DMS114 treated with DMSO at 0.1 percent for 48 hours (cell line): ENCODE data around the gene MYL12A.
"Not testable (repeated sequence)": the region's sequence is repeated elsewhere in the genome, so short reads cannot be mapped to it uniquely, and the experiment has no call there.

Experiments
- DNase-seq: peaks from one replicate; lab custom pipeline; 2025; ENCODE audit not compliant: unreplicated experiment; lab: John Stamatoyannopoulos, UW

The MYL12A gene

GRCh38 chr18:3254725-3255124 lies 7.1 kb downstream of the MYL12A start:
- DNase-seq = no peak

DNA sequence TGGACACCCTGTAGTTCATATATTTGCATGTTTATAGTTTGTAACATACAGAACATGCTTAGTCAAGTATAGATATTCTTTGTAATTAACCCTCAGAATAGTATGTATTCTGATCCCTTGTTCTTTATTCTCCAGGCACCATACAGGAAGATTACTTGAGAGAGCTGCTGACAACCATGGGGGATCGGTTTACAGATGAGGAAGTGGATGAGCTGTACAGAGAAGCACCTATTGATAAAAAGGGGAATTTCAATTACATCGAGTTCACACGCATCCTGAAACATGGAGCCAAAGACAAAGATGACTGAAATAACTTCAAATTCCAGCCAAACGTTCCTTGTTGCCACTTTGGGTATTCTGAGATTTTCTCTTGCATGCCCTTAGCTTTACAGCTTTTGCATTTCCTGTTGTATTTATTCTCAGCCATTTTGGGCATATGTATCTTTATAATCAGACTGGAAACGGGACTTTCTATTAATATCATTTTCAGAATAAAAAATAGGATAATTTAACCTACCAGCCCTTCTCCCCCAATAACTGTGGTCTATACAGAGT lies 8.1 kb downstream of the MYL12A start:
- DNase-seq = no peak

DNA sequence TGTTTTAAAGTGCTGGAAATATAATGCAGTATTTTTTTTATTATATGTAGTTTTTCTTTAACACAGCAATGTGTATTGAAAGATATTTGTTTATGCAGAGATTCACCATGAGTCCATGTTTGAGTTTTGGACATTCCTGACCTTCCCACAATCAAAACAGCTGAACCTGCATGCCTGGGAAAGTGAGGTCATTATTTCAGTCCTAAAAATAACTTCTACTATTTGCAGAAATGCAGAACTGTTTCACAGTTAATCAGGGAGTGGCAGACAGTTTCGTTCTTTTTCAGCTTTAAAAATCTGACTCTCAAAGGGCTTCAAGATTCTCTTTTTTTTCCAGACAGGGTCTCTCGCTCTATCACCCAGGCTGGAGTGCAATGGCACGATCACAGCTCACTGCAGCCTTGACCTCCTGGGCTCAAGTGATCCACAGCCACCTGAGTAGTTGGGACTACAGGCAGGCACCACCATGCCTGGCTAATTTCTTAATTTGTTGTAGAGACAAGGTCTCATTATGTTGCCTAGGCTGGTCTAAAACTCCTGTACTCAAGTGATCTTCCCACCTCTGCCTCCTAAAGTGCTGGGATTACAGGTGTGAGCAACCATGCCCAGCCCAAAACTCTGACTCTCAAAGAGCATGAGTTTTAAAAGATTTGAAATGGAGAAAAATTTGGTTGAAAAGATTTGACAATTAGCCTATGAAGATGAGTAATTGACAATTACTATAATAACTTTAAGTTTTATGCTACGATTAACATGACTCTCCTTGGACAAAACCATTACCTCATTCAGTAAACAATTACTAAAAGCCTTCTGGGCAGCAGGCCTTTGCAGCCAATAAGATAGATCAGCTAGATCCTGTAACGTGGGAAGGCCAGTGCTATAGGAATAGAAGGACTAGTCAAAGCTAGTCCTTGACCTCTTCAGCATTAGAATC lies 9.4 kb downstream of the MYL12A start:
- DNase-seq = no peak

DNA sequence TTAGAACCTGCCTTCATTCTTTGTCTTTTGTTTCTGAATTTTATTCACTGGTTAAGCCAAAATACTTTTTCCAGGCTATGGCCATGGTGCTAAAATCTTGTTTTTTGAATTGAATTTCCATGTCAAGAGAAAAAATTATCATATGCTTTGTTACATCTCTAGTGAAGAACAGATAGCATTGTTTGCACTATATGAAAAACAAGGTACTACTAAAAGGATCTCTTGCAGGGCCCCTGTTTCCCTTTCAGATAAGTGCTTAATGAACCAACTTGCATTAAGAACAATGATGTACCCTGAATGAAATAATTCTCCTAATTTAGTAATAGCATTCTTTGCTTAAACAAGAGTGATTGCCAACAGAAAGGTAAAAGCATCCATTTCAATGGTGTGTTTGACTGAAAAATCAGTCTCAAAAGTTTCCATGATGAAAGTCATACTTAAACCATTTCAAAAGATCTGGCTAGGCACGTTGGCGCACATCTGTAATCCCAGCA lies 10.1 kb downstream of the MYL12A start:
- DNase-seq = no peak

DNA sequence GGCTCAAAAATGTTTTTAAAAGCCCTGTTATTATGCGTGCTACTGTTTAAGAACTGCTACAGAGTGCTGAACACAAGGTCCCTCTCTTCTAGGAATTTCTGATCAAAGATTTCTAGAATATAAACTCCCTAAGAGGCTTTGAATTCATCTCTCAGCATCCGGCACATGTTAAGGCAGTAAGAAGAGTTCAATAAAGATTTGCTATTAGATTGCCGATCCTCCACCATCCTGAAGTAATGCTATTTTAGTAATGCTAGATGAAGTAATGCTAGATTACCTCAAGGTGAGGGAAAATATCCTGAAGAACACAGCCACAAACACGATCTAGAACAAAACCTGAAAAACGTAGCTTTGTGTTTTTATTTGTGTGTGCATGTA lies 13.4 kb downstream of the MYL12A start:
- DNase-seq = no peak

GRCh38 chr18:3261373-3262233 lies 14.0 kb downstream of the MYL12A start, which contains the start of gene MYL12B:
MYL12B (plus strand) TSS chr18:3262133; CDS start chr18:3272899, 10,766 bp downstream.
- peak; percentile 66 for DNase-seq

DNA sequence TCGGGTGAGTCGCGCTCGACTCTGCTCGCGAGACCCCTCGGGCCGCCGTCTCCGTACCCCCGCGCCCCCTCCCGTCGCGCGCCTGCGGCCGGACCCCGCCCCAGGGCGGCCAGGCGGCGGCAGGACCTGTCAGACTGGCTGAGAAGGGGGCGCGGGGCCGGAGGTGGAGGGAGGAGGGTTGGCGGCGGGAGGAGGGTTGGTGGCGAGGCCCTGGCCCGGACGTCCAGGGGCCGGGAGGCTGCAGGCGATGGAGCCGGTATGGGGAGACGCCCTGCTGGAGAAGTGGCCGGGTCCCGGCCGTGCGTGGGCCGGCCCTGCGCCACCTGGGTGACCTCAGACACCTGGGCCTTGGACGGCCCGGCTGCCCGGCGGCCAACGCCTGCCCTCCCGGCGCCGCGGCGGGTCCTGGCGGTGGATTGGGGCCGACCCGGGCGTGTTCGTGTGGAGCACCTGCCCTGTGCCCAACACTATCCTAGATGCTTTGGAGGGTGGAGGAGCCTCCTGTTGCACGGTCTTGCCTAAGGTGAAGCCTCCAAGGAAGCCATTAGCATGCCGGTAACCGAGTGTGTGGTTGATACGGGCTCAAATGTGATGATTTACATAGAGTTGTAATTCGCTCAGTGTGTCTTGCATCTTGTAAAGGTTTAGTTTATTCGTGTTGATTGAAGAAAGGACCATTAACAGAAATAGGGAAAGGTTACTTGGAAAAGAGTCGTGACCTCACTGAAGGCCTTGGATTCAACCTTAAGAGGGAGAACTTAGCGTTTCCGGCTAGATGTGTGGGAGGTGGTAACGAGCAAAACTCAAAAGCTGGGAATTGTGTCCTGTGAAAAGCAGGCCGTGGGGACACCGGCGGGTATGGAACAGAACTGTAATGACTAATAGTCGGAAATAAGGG lies 14.9 kb downstream of the MYL12A start:
- DNase-seq = no peak

GRCh38 chr18:3263132-3263700 lies 15.6 kb downstream of the MYL12A start:
- no peak for DNase-seq

- DNase-seq = no peak
These were observed 16.8 kb downstream of the MYL12A start for GRCh38 chr18:3264362-3264761.

DNA sequence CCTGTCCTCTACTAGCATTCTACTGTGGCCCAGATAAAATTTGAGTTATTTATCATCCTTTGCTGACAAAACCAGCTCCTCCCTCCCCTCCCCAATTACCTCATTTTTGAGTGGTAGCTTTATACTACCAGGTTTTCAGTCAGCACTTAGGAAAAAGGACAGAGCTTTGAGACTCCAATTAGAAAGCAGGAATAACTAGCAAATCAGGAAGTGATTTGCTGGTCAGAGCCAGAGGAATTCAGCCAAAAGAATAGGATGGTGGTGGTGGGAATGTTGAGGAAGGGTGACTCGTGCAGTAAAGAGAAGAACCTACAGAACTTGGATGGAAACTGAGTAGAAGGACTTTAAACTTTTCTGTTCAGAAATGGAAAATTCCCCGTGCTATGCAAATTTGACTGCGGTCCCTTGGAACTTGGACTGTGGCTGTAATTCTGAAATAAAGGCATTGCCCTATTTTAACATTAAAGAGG lies 18.0 kb downstream of the MYL12A start:
- no peak for DNase-seq

- no peak for DNase-seq
These were observed 18.5 kb downstream of the MYL12A start for GRCh38 chr18:3266062-3266608.

DNA sequence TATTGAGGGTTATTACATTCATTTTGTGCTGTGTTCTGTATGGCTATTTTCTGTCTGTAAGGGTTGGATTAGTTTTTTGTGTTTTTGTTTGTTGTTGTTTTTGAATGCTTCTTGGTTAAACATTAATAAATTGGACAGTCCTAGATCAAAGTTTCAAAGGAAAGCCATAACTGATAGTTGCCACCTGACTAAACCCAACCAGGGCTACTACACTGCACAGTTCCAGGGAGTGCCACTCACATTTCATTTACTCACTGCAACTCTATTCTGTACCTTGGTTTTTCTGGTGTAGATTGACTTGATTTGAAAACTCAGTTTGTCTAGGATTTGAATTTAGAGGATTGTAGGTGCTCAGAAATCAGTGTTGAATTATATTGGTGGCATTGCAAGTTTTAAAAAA lies 20.7 kb downstream of the MYL12A start:
- DNase-seq = no peak

DNA sequence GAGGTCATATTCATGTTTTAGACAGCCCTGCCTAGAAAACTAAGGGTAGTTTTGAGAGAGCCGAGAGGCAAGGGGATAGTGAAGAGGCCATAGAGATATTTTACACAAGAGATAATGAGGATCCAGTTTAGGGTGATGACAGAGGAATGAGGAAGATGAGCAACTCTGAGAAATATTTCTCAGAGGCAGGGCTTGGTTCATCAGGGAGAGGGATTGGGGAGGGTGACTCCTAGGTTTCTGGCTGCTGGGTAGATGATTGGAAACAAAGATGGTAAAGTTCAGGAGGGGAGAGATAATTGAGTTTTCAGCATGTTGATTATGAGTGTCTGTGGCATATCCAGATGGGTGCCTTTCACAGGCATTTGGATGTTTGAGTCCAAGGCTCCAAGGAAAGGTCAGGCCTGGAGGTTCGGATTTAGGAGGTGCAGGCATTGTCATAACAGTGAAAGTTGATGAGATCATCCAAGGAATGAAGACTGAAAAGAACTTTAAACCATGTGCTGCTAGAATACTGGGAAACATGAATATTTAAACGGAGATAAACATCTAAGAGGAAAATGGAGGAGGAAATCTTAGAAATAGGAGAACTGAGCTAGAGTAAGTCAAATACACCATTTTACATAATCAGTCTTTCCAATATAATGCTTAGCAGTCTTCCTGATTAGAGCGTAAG lies 21.8 kb downstream of the MYL12A start:
- DNase-seq = no peak

DNA sequence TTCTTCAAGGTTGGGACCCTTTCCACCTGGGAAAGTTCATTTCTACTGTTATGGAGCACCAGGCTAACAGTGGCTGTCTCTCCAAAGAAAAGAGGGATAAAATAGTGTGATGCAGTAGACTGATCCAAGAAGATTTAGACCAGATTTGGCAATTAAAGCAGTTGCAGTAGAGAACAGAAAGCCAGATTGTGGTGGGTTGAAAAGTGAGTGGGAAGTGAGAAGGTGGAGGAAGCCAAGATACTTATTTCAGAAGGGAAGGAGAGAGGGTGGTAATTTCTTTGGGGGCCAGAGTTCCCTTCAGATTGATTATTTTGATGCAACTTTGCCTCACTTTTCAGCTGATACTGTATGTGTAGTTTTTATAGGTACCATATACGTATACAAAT lies 22.3 kb downstream of the MYL12A start:
- DNase-seq = no peak

DNA sequence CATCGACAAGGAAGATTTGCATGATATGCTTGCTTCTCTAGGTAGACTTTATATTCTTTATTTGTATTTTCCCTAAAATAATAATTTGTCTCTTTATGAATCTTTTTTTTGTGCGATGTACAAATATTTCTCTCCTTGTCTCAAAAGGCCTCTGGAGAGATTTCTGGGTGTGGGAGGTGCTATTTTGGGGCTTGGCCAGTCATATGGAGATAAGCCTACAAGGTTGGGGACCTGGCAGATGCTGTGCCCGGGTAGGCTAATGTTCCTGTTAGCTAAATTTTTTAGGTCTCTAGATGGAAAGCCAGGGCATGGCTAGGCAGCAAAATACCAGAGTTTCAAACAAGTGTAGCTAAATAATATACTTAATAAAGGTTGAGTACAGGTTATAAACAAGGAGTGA lies 25.4 kb downstream of the MYL12A start:
- DNase-seq = no peak

DNA sequence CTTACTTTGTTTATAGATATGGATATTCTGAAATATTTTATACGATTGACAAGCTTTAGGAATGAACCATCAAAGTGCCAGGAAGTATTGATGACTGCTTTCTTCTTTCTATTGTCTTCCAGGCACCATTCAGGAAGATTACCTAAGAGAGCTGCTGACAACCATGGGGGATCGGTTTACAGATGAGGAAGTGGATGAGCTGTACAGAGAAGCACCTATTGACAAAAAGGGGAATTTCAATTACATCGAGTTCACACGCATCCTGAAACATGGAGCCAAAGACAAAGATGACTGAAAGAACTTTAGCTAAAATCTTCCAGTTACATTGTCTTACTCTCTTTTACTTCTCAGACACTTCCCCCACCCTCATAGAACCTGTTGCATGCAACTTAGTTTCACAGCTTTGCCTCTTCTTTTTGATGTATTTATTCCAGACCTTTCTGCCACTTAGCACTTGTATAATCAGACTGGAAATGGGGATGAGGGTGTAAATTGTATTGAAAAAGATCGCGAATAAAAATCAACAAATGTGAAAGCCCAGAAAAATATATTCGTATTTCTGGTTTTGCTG lies 30.1 kb downstream of the MYL12A start:
- DNase-seq = not testable (repeated sequence)

- peak; percentile 25 for DNase-seq
These were observed 31.9 kb downstream of the MYL12A start for GRCh38 chr18:3279201-3280185.
